ENCODE data around the gene ABLIM2. TPM values are rescaled to one million over a fixed set of nuclear protein-coding genes. Genes with fewer than 3 reads are reported as not detected.

Gene ABLIM2
- polyA plus RNA-seq, 4 donors = 1.1 to 12.7 (median 4.4) TPM

DNA sequence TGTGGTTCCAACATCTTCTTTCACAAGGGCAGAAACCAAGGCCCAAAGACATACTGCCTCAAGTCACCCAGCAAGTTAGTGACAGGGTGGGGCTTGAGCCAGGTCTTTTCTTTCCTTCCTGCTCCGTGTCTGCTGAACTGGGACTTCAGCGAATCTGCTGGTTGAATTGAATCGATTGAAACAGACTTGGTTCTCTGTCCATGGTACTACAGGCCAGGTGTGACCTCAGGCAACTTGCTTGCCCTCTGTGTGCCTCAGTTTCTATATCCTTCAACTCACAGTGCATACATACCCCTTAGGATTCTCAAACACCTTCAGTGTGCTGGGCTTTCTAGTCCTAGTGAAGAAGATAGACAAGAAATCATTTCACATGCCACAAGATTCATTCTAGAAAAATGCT is 2.0 kb upstream of the ABLIM2 start:
- H3K4me1 ChIP-seq (ENCODE audit: control insufficient read depth in 3 of 3, insufficient read depth in 2 of 3, low read depth in 1 of 3, low read length in 2 of 3) = peaks cover 0 to 8% (median 3%) of the 10 kb centered on the region in 3 donors
- FAIRE-seq (no peak), DNase-seq (no peak)
- H3K36me3 ChIP-seq (ENCODE audit: control insufficient read depth in 3 of 3, insufficient read depth in 2 of 3, low read depth in 1 of 3, low read length in 3 of 3) = no peaks in the 10 kb centered on the region
- peaks cover 0 to 33% (median 0%) of the 10 kb centered on the region in 3 donors for H3K27me3 ChIP-seq (ENCODE audit: control insufficient read depth in 3 of 3, insufficient read depth in 3 of 3, low read length in 3 of 3)
- H3K9me3 ChIP-seq (ENCODE audit: control insufficient read depth in 2 of 2, insufficient read depth in 1 of 2, low read depth in 1 of 2, low read length in 1 of 2) = no peaks in the 10 kb centered on the region
- H3K27ac ChIP-seq (ENCODE audit: low read depth in 1 of 3, low read length in 2 of 3) = no peak overlapping the region
- H3K4me3 ChIP-seq (ENCODE audit: low read depth in 1 of 3, low read length in 3 of 3) = no peak overlapping the region
- 21 to 59% (median 42%) methylated on average over 3 of the region's 3 CpGs for WGBS, 3 donors

DNA sequence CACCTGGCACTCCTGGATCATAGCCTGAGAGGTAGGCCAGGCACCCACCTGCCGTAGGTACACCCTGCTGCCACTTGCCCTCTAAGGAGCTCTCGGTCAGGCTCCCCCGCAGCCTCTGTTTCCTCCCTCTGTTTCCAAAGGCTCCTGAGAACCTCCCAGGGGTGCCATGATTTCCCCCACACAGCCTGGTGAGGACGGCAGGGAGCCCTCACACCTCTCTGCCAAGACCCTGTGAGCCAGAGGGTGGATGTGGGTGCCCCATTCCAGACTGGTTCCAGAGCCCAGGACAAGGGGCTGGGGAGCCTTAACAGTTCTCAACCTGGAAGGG is 1.6 kb upstream of the ABLIM2 start:
- no peak overlapping the region for H3K4me3 ChIP-seq (ENCODE audit: low read depth in 1 of 3, low read length in 3 of 3)
- no peak for DNase-seq
- no peaks in the 10 kb centered on the region for H3K36me3 ChIP-seq (ENCODE audit: control insufficient read depth in 3 of 3, insufficient read depth in 2 of 3, low read depth in 1 of 3, low read length in 3 of 3)
- 75 to 90% (median 79%) methylated on average over 4 of the region's 4 CpGs for WGBS, 3 donors
- peaks cover 0 to 35% (median 0%) of the 10 kb centered on the region in 3 donors for H3K27me3 ChIP-seq (ENCODE audit: control insufficient read depth in 3 of 3, insufficient read depth in 3 of 3, low read length in 3 of 3)
- peaks cover 0 to 8% (median 3%) of the 10 kb centered on the region in 3 donors for H3K4me1 ChIP-seq (ENCODE audit: control insufficient read depth in 3 of 3, insufficient read depth in 2 of 3, low read depth in 1 of 3, low read length in 2 of 3)
- no peaks in the 10 kb centered on the region for H3K9me3 ChIP-seq (ENCODE audit: control insufficient read depth in 2 of 2, insufficient read depth in 1 of 2, low read depth in 1 of 2, low read length in 1 of 2)
- H3K27ac ChIP-seq (ENCODE audit: low read depth in 1 of 3, low read length in 2 of 3) = no peak overlapping the region
- FAIRE-seq = no peak

GRCh38 chr4:8159537-8160232 is 1.1 kb upstream of the ABLIM2 start:
- WGBS, 3 donors = 23 to 34% (median 28%) methylated on average over 13 of the region's 13 CpGs
- no peaks in the 10 kb centered on the region for H3K36me3 ChIP-seq (ENCODE audit: control insufficient read depth in 3 of 3, insufficient read depth in 2 of 3, low read depth in 1 of 3, low read length in 3 of 3)
- H3K27ac ChIP-seq (ENCODE audit: low read depth in 1 of 3, low read length in 2 of 3) = no peak overlapping the region
- peaks cover 0 to 8% (median 3%) of the 10 kb centered on the region in 3 donors for H3K4me1 ChIP-seq (ENCODE audit: control insufficient read depth in 3 of 3, insufficient read depth in 2 of 3, low read depth in 1 of 3, low read length in 2 of 3)
- FAIRE-seq (no peak), DNase-seq (no peak)
- peaks cover 0 to 39% (median 0%) of the 10 kb centered on the region in 3 donors for H3K27me3 ChIP-seq (ENCODE audit: control insufficient read depth in 3 of 3, insufficient read depth in 3 of 3, low read length in 3 of 3)
- H3K9me3 ChIP-seq (ENCODE audit: control insufficient read depth in 2 of 2, insufficient read depth in 1 of 2, low read depth in 1 of 2, low read length in 1 of 2) = no peaks in the 10 kb centered on the region
- peak overlapping the region; percentile 61 to 86 (median 71) for H3K4me3 ChIP-seq (ENCODE audit: low read depth in 1 of 3, low read length in 3 of 3)

- FAIRE-seq (no peak), DNase-seq (peak in 1 of 2 donors; percentile 12)
- WGBS, 3 donors = 1 to 3% (median 3%) methylated on average over 44 to 70 of the region's 70 CpGs
- H3K36me3 ChIP-seq (ENCODE audit: control insufficient read depth in 3 of 3, insufficient read depth in 2 of 3, low read depth in 1 of 3, low read length in 3 of 3) = no peaks in the 10 kb centered on the region
- peaks cover 0 to 8% (median 3%) of the 10 kb centered on the region in 3 donors for H3K4me1 ChIP-seq (ENCODE audit: control insufficient read depth in 3 of 3, insufficient read depth in 2 of 3, low read depth in 1 of 3, low read length in 2 of 3)
- no peaks in the 10 kb centered on the region for H3K9me3 ChIP-seq (ENCODE audit: control insufficient read depth in 2 of 2, insufficient read depth in 1 of 2, low read depth in 1 of 2, low read length in 1 of 2)
- H3K27me3 ChIP-seq (ENCODE audit: control insufficient read depth in 3 of 3, insufficient read depth in 3 of 3, low read length in 3 of 3) = peaks cover 0 to 39% (median 0%) of the 10 kb centered on the region in 3 donors
- H3K27ac ChIP-seq (ENCODE audit: low read depth in 1 of 3, low read length in 2 of 3) = no peak overlapping the region
- H3K4me3 ChIP-seq (ENCODE audit: low read depth in 1 of 3, low read length in 3 of 3) = peak overlapping the region; percentile 30 to 67 (median 64)
These were observed 486 bp downstream of the ABLIM2 start for GRCh38 chr4:8157944-8158709.

DNA sequence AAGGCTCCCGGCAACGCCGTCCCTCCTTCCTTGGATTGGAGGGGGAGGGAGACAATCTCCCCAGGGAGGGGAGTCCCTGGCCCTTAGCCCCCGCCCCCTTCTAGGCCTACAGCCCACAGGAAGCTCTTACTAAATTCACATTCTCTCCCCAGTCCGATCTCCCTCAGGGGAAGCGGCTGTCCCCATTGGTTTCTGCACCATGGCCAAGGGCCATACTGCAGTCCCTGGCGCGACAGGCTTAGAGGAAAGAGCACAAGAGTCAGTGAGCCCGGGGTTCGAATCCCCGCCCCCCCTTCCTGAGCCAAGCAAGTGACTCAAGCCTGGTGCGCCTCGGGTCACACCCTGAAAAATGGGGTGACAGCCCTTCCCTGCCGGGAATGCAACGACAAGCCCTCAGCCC is 1.1 kb downstream of the ABLIM2 start:
- peaks cover 0 to 44% (median 0%) of the 10 kb centered on the region in 3 donors for H3K27me3 ChIP-seq (ENCODE audit: control insufficient read depth in 3 of 3, insufficient read depth in 3 of 3, low read length in 3 of 3)
- H3K4me1 ChIP-seq (ENCODE audit: control insufficient read depth in 3 of 3, insufficient read depth in 2 of 3, low read depth in 1 of 3, low read length in 2 of 3) = peaks cover 0 to 8% (median 3%) of the 10 kb centered on the region in 3 donors
- peak overlapping the region in 2 of 3 donors; percentile 30 to 67 for H3K4me3 ChIP-seq (ENCODE audit: low read depth in 1 of 3, low read length in 3 of 3)
- H3K9me3 ChIP-seq (ENCODE audit: control insufficient read depth in 2 of 2, insufficient read depth in 1 of 2, low read depth in 1 of 2, low read length in 1 of 2) = no peaks in the 10 kb centered on the region
- 23 to 44% (median 26%) methylated on average over 15 of the region's 15 CpGs for WGBS, 3 donors
- H3K27ac ChIP-seq (ENCODE audit: low read depth in 1 of 3, low read length in 2 of 3) = no peak overlapping the region
- no peaks in the 10 kb centered on the region for H3K36me3 ChIP-seq (ENCODE audit: control insufficient read depth in 3 of 3, insufficient read depth in 2 of 3, low read depth in 1 of 3, low read length in 3 of 3)
- DNase-seq (peak in 1 of 2 donors; percentile 9), FAIRE-seq (no peak)

DNA sequence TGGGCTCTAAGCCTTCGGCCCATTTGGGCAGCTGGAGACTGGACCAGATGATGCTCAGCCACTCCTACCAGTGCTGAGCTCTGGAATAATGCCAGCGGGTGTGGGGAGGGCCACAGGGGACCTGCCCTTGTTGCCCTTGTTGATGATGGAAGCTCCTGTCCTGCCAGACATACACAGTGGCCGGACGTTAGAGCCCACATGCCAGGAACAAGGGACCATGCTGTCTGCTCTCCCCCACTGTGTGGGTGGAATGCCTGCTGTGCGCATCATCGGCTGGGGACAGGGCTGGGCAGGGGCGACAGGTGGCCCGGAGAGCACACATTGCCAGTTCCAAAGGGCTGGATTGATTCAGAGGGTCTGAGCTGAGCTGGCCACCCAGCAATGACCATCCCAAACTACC is 2.0 kb downstream of the ABLIM2 start:
- H3K4me3 ChIP-seq (ENCODE audit: low read depth in 1 of 3, low read length in 3 of 3) = no peak overlapping the region
- H3K27me3 ChIP-seq (ENCODE audit: control insufficient read depth in 3 of 3, insufficient read depth in 3 of 3, low read length in 3 of 3) = peaks cover 0 to 44% (median 0%) of the 10 kb centered on the region in 3 donors
- peaks cover 0 to 8% (median 3%) of the 10 kb centered on the region in 3 donors for H3K4me1 ChIP-seq (ENCODE audit: control insufficient read depth in 3 of 3, insufficient read depth in 2 of 3, low read depth in 1 of 3, low read length in 2 of 3)
- no peak overlapping the region for H3K27ac ChIP-seq (ENCODE audit: low read depth in 1 of 3, low read length in 2 of 3)
- no peaks in the 10 kb centered on the region for H3K36me3 ChIP-seq (ENCODE audit: control insufficient read depth in 3 of 3, insufficient read depth in 2 of 3, low read depth in 1 of 3, low read length in 3 of 3)
- DNase-seq = no peak
- 69 to 74% (median 70%) methylated on average over 8 of the region's 8 CpGs for WGBS, 3 donors
- FAIRE-seq = no peak
- no peaks in the 10 kb centered on the region for H3K9me3 ChIP-seq (ENCODE audit: control insufficient read depth in 2 of 2, insufficient read depth in 1 of 2, low read depth in 1 of 2, low read length in 1 of 2)

- WGBS, 3 donors = 92 to 94% (median 93%) methylated on average over 14 of the region's 14 CpGs
- Histone ChIP-seq H3K27ac (ENCODE audit: low read depth in 1 of 3, low read length in 2 of 3) (no peak overlapping the region), H3K4me1 (ENCODE audit: control insufficient read depth in 3 of 3, insufficient read depth in 2 of 3, low read depth in 1 of 3, low read length in 2 of 3) (peaks cover 0 to 8% (median 3%) of the 10 kb centered on the region in 3 donors), H3K9me3 (ENCODE audit: control insufficient read depth in 2 of 2, insufficient read depth in 1 of 2, low read depth in 1 of 2, low read length in 1 of 2) (no peaks in the 10 kb centered on the region), H3K36me3 (ENCODE audit: control insufficient read depth in 3 of 3, insufficient read depth in 2 of 3, low read depth in 1 of 3, low read length in 3 of 3) (no peaks in the 10 kb centered on the region), H3K27me3 (ENCODE audit: control insufficient read depth in 3 of 3, insufficient read depth in 3 of 3, low read length in 3 of 3) (peaks cover 0 to 44% (median 0%) of the 10 kb centered on the region in 3 donors), H3K4me3 (ENCODE audit: low read depth in 1 of 3, low read length in 3 of 3) (no peak overlapping the region)
- FAIRE-seq (no peak), DNase-seq (no peak)
These were observed 2.8 kb downstream of the ABLIM2 start for GRCh38 chr4:8155660-8156421.

GRCh38 chr4:8155048-8155447 is 3.6 kb downstream of the ABLIM2 start:
- WGBS, 3 donors = 64 to 76% (median 68%) methylated on average over 6 of the region's 6 CpGs
- FAIRE-seq = no peak

More at GRCh38 chr4:8155048-8155447, 3.6 kb downstream of the ABLIM2 start:
- Histone ChIP-seq H3K4me3 (ENCODE audit: low read depth in 1 of 3, low read length in 3 of 3) (no peak overlapping the region), H3K27me3 (ENCODE audit: control insufficient read depth in 3 of 3, insufficient read depth in 3 of 3, low read length in 3 of 3) (peaks cover 0 to 44% (median 0%) of the 10 kb centered on the region in 3 donors), H3K27ac (ENCODE audit: low read depth in 1 of 3, low read length in 2 of 3) (no peak overlapping the region), H3K36me3 (ENCODE audit: control insufficient read depth in 3 of 3, insufficient read depth in 2 of 3, low read depth in 1 of 3, low read length in 3 of 3) (no peaks in the 10 kb centered on the region), H3K4me1 (ENCODE audit: control insufficient read depth in 3 of 3, insufficient read depth in 2 of 3, low read depth in 1 of 3, low read length in 2 of 3) (peaks cover 0 to 8% (median 3%) of the 10 kb centered on the region in 3 donors), H3K9me3 (ENCODE audit: control insufficient read depth in 2 of 2, insufficient read depth in 1 of 2, low read depth in 1 of 2, low read length in 1 of 2) (no peaks in the 10 kb centered on the region)
- no peak for DNase-seq

All from small intestine (tissue), 7 donors.